GM19099 (cell line): ENCODE results near the gene HIP1.

Experiments
- POLR2A ChIP-seq: IDR thresholded peaks from 3 replicates; pipeline ENCODE4 v1.6.1; 2011; ENCODE audit warnings: low read depth; ENCODE audit not compliant: insufficient read length; ENCODE audit errors: extremely low read depth

The HIP1 gene

GRCh38 chr7:75637854-75638593, 100.7 kb downstream of the HIP1 start:
- no peak for TF ChIP-seq POLR2A

GRCh38 chr7:75635036-75635435, 103.7 kb downstream of the HIP1 start:
- no peak for TF ChIP-seq POLR2A

- no peak for TF ChIP-seq POLR2A
These were observed 107.0 kb downstream of the HIP1 start for GRCh38 chr7:75631711-75632110.

- TF ChIP-seq POLR2A = no peak
These were observed 108.2 kb downstream of the HIP1 start for GRCh38 chr7:75630549-75630948.

- TF ChIP-seq POLR2A = no peak
These were observed 109.7 kb downstream of the HIP1 start for GRCh38 chr7:75629044-75629443.

GRCh38 chr7:75628055-75628454, 110.7 kb downstream of the HIP1 start:
- TF ChIP-seq POLR2A = no peak

- no peak for TF ChIP-seq POLR2A
These were observed 111.8 kb downstream of the HIP1 start for GRCh38 chr7:75626954-75627353.

GRCh38 chr7:75625868-75626267, 112.9 kb downstream of the HIP1 start:
- TF ChIP-seq POLR2A = no peak

GRCh38 chr7:75624134-75624832, 114.5 kb downstream of the HIP1 start:
- no peak for TF ChIP-seq POLR2A

- TF ChIP-seq POLR2A = no peak
These were observed 115.2 kb downstream of the HIP1 start for GRCh38 chr7:75623390-75624133.

- no peak for TF ChIP-seq POLR2A
These were observed 117.6 kb downstream of the HIP1 start for GRCh38 chr7:75621124-75621523.

- no peak for TF ChIP-seq POLR2A
These were observed 119.1 kb downstream of the HIP1 start for GRCh38 chr7:75619636-75620035.

- TF ChIP-seq POLR2A = no peak
These were observed 121.0 kb downstream of the HIP1 start for GRCh38 chr7:75617634-75618234.

- no peak for TF ChIP-seq POLR2A
These were observed 122.1 kb downstream of the HIP1 start for GRCh38 chr7:75616421-75617167.

- no peak for TF ChIP-seq POLR2A
These were observed 124.3 kb downstream of the HIP1 start for GRCh38 chr7:75614401-75614800.

- TF ChIP-seq POLR2A = no peak
These were observed 125.4 kb downstream of the HIP1 start for GRCh38 chr7:75613351-75613750.
